SW 1271 (cell line): ENCODE measurements around the gene INHBB.

Experiments
- DNase-seq, 2 experiments: peaks; one replicate each; lab custom pipeline; 2025; lab: John Stamatoyannopoulos, UW

The INHBB gene

DNA sequence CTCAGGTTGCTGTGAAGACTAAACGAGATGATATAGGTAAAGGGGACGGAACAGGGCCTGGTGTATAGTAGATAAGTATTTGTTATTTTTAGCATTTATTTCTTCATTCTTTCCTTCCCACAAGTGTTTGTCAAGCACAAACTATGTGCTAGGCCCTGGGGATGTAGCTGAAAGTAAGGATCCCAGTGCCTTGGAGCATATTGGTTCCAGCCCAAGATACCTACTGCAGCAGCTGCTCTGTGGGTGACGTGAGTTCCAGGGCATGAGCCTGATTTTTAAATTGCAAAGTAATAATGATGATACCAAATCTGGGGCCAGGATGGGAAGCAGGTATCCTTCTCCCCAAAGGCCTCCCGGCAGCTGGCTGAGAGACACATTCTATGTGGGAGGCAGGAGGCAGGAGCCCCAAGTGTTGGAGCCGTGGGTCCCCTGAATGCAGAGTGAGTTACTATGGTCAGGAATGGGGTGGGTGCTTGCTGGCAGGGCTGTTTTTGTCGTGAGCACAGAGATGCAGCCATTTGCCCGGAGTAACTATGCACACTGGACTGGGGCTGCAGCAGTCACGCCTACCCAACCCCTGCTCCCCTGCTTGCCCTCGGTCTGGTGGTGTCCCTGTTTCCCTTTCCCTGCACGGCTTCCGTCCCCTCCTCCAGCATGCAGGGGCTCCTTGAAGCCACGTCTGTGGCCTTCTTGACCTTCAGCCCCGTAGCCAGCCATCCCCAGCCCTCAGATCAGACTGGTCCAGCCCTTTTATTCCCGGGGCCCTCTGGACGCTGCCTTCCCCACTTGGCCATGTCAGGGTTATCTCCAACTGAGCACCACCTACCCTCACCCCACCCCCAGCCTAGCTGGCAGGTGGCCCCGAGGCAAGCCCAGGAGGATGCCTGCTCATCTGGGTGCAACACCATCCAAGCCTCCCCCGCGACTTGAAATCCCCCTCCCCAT, 52.4 kb downstream of the INHBB start:
- DNase-seq, result no peak

DNA sequence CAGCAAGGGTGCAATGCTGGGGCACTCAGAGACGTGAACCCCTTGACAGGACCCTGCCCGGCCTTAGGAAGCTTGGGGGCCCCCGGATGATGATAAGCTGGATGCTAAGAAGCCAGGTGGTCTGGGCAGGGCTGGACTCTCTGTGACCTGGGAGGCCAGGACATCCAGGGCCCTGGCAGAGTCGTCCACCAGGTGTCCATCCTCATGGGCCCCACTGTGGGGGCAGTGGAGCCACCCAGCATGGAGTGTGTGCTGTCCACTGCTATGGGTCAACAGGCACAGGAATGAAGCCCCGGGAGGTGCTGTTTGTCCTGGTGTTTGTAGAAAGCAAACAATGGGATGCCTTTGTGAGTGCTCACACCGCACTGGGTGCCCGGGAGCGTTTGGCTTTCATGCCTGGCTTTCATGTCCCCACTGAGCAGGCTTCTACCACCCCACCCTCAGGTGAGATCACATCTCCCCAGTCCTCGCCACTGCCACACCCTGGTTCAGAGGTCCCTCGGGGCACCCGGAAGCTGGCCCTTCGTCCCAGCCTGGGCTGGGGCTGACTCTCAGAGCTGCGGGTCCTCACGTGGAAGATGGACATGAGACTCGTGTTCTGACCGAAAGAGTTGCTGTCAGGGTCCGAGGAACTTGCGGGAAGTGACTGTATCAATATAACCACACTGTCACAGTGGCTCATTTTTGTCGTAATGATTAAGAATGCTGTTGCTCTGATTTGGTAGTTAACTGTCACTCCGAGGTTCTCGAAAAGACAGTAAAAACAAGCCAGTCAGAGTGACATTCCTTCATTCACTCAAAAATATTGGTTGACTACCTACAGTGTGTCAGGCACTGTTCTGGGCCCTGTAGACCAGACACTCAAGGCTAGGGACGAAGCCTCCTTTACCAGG, 53.3 kb downstream of the INHBB start:
- DNase-seq, result no peak

DNA sequence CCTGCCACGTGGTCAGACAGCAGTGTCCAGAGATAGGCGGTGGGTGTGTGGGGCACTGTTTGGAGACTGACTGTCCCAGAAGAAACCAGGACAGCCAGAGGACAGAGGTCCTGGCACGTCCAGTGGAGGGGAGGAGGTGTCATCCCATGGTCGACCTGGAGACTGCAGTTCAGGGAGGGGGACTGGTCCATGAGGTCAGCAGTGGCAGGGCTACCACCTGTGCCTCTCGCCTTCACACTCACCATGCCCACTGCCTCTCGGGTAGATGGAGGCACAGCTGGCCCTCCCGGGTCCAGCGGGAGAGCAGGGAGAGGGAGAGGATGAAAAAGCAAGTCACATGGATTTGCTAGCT, 53.9 kb downstream of the INHBB start:
- DNase-seq, result no peak

DNA sequence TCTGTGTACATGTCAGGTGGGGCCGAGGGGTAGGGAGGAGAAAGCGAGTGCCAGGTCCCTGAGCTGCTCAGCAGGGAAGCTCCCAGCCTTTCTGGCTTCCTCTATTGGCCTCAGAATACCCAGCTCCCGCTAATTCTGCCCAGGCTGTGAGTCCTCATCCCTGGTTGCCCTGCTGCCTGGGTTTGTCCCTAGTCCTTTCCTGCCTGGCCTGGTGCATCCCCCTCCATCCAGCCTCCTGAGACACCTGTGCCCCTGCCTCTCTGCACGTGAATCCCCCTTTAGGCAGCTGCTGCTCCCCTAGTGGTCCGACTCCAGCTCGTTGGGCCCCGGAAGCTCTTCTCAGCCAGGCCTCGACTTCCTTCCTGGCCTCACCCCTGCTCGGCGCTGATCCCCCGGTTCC, 54.6 kb downstream of the INHBB start:
- DNase-seq, result no peak
